ENCODE measurements around the gene COMMD1. TPM values are rescaled to one million over a fixed set of nuclear protein-coding genes. Genes with fewer than 3 reads are reported as not detected.

COMMD1 gene
- total and polyA plus RNA-seq, 2 experiments from 2014 or later = 54.9 to 83.7 TPM

GRCh38 chr2:61948661-61949457 is 43.4 kb downstream of the COMMD1 start:
- H3K36me3 ChIP-seq (ENCODE audit: insufficient read depth) = no peaks in the 10 kb centered on the region
- H4K20me1 ChIP-seq (replicated peaks; ENCODE audit: insufficient read depth) = no peaks in the 10 kb centered on the region
- no peak for TF ChIP-seq POLR2AphosphoS5 (IDR thresholded peaks at IDR 0.05; ENCODE audit: low read depth)
- TF ChIP-seq ZNF331 (CRISPR knock-in tag; IDR thresholded peaks at IDR 0.05; ENCODE audit: low read depth) = no peak
- no peak for TF ChIP-seq JUNB (IDR thresholded peaks at IDR 0.05; ENCODE audit: unreplicated experiment)
- no peak for TF ChIP-seq REST (IDR thresholded peaks at IDR 0.05; ENCODE audit: unreplicated experiment)
- Mint-ChIP-seq H3K27ac (no peak overlapping the region), H3K27me3 (ENCODE audit: insufficient read depth, low read depth, poor library complexity) (peaks cover 3% of the 10 kb centered on the region), H3K36me3 (ENCODE audit: low read depth) (peaks cover 22% of the 10 kb centered on the region), H3K9me3 (peaks cover 19% of the 10 kb centered on the region; the same call in 2 of the 3 replicates), H3K4me1 (peaks cover 16% of the 10 kb centered on the region; the same call in 2 of the 3 replicates), H3K4me3 (no peak overlapping the region)
- no peaks in the 10 kb centered on the region for H3K9me2 ChIP-seq (ENCODE audit: insufficient read depth)
- no peak overlapping the region for H2AFZ ChIP-seq
- 0 out of 2 replicates have a peak overlapping the region, but pooled peaks have one; percentile 23 for H3K27ac ChIP-seq (ENCODE audit: low read depth)
- H3K4me2 ChIP-seq = no peak overlapping the region
- H3K27me3 ChIP-seq (ENCODE audit: insufficient read depth) = no peaks in the 10 kb centered on the region
- no peaks in the 10 kb centered on the region for H3F3A ChIP-seq (replicated peaks; ENCODE audit: low read depth)
- DNase-seq (ENCODE audit: low spot score) (peak; percentile 57), ATAC-seq (peak; percentile 45; the same call in 2 of the 3 replicates)
- peaks cover 6% of the 10 kb centered on the region; the same call in 1 of the 2 replicates for H3K4me1 ChIP-seq (ENCODE audit: insufficient read depth)
- no peak overlapping the region for H3K4me3 ChIP-seq
- no peaks in the 10 kb centered on the region for H3K79me2 ChIP-seq (replicated peaks; ENCODE audit: insufficient read depth)

GRCh38 chr2:61949458-61949713 is 43.9 kb downstream of the COMMD1 start:
- Histone ChIP-seq H3K79me2 (replicated peaks; ENCODE audit: insufficient read depth) (no peaks in the 10 kb centered on the region), H2AFZ (no peak overlapping the region), H3K4me2 (no peak overlapping the region), H3K36me3 (ENCODE audit: insufficient read depth) (no peaks in the 10 kb centered on the region), H3K4me1 (ENCODE audit: insufficient read depth) (peaks cover 6% of the 10 kb centered on the region; the same call in 1 of the 2 replicates), H3K4me3 (no peak overlapping the region), H4K20me1 (replicated peaks; ENCODE audit: insufficient read depth) (no peaks in the 10 kb centered on the region), H3K27me3 (ENCODE audit: insufficient read depth) (no peaks in the 10 kb centered on the region), H3F3A (replicated peaks; ENCODE audit: low read depth) (no peaks in the 10 kb centered on the region), H3K9me2 (ENCODE audit: insufficient read depth) (no peaks in the 10 kb centered on the region), H3K27ac (ENCODE audit: low read depth) (0 out of 2 replicates have a peak overlapping the region, but pooled peaks have one; percentile 23)
- peaks cover 16% of the 10 kb centered on the region; the same call in 2 of the 3 replicates for H3K4me1 Mint-ChIP-seq
- ATAC-seq (no peak), DNase-seq (ENCODE audit: low spot score) (no peak)
- H3K4me3 Mint-ChIP-seq = no peak overlapping the region
- peaks cover 22% of the 10 kb centered on the region for H3K36me3 Mint-ChIP-seq (ENCODE audit: low read depth)
- H3K27me3 Mint-ChIP-seq (ENCODE audit: insufficient read depth, low read depth, poor library complexity) = peaks cover 3% of the 10 kb centered on the region
- H3K9me3 Mint-ChIP-seq = peaks cover 19% of the 10 kb centered on the region; the same call in 2 of the 3 replicates
- no peak overlapping the region for H3K27ac Mint-ChIP-seq
- no peak for TF ChIP-seq CTCF (conservative IDR thresholded peaks at IDR 0.05; ENCODE audit: low read depth in 2 of 2)
- TF ChIP-seq POLR2AphosphoS5 (IDR thresholded peaks at IDR 0.05; ENCODE audit: low read depth) = no peak
- no peak for TF ChIP-seq ZNF114 (CRISPR knock-in tag; IDR thresholded peaks at IDR 0.05)
- TF ChIP-seq REST (IDR thresholded peaks at IDR 0.05; ENCODE audit: unreplicated experiment) = no peak
- TF ChIP-seq EZH2phosphoT487 (IDR thresholded peaks at IDR 0.05; ENCODE audit: unreplicated experiment) = no peak
- TF ChIP-seq CREB1 (CRISPR knock-in tag; IDR thresholded peaks at IDR 0.05; ENCODE audit: low read depth) = no peak

Data from GM23338 (cell line).